ENCODE measurements around the gene CCDC142.

DNA sequence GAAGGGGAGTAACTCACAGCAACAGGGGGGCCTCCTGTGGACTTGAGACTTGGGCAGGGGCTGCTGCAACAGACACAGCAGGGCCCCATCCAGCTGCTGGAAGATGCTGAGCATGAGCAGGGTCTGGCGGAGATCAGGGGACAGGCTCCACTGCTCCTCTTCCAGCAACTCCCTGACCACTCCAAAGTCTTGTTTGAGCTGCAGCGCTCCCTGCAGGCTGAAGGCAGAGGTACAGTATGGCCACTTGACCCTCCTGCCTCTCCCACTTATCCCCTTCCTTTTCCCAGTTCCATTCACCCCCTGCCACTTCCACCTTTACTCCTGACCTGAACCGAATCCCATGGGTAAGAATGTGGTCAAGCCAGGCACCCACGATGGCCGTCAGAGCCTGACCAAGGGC is 7.9 kb downstream of the CCDC142 start:
- TF ChIP-seq, protein P1, sequence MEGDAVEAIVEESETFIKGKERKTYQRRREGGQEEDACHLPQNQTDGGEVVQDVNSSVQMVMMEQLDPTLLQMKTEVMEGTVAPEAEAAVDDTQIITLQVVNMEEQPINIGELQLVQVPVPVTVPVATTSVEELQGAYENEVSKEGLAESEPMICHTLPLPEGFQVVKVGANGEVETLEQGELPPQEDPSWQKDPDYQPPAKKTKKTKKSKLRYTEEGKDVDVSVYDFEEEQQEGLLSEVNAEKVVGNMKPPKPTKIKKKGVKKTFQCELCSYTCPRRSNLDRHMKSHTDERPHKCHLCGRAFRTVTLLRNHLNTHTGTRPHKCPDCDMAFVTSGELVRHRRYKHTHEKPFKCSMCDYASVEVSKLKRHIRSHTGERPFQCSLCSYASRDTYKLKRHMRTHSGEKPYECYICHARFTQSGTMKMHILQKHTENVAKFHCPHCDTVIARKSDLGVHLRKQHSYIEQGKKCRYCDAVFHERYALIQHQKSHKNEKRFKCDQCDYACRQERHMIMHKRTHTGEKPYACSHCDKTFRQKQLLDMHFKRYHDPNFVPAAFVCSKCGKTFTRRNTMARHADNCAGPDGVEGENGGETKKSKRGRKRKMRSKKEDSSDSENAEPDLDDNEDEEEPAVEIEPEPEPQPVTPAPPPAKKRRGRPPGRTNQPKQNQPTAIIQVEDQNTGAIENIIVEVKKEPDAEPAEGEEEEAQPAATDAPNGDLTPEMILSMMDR (IDR thresholded peaks at IDR 0.05), result no peak
- TF ChIP-seq POLR2A (IDR thresholded peaks at IDR 0.05) (no peak), POLR2AphosphoS5 (IDR thresholded peaks at IDR 0.05) (no peak)
